ENCODE data around the gene TRAPPC2B. TPM values are rescaled to one million over a fixed set of nuclear protein-coding genes. Genes with fewer than 3 reads are reported as not detected.

Gene TRAPPC2B
- total RNA-seq, 1 donor from 2014 or later = 13.9 TPM

DNA sequence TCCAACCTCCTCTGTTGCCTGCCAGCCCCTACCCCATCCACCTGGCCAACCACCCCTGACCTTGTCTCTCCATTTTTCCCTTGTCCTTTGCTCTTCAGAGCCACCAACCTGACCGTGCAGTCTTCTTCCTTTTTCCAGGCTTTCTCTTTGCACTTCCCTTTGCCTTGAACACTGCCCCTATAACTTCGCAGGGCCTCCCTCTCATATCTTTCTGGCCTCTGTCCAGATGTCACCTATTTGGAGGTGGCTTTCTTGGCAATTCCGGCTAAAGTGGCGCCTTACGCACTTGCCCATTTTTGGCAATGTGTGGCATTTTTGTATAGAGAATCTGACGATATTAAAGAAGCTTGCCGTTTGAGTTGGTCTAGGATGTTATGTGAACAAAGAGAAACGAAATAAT lies 42.2 kb upstream of the TRAPPC2B start:
- DNase-seq (ENCODE audit: low spot score, unreplicated experiment) = no peak
- peaks cover 17% of the 10 kb centered on the region for H3K27me3 Mint-ChIP-seq
- peak overlapping the region; percentile 99 for H3K27ac Mint-ChIP-seq
- H3K4me3 Mint-ChIP-seq (ENCODE audit: low read depth) = peak overlapping the region; percentile 93
- H3K36me3 Mint-ChIP-seq (ENCODE audit: insufficient read depth) = peaks cover 2% of the 10 kb centered on the region
- TF ChIP-seq, protein P1, sequence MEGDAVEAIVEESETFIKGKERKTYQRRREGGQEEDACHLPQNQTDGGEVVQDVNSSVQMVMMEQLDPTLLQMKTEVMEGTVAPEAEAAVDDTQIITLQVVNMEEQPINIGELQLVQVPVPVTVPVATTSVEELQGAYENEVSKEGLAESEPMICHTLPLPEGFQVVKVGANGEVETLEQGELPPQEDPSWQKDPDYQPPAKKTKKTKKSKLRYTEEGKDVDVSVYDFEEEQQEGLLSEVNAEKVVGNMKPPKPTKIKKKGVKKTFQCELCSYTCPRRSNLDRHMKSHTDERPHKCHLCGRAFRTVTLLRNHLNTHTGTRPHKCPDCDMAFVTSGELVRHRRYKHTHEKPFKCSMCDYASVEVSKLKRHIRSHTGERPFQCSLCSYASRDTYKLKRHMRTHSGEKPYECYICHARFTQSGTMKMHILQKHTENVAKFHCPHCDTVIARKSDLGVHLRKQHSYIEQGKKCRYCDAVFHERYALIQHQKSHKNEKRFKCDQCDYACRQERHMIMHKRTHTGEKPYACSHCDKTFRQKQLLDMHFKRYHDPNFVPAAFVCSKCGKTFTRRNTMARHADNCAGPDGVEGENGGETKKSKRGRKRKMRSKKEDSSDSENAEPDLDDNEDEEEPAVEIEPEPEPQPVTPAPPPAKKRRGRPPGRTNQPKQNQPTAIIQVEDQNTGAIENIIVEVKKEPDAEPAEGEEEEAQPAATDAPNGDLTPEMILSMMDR (IDR thresholded peaks at IDR 0.05; ENCODE audit: unreplicated experiment) = no peak
- peaks cover 20% of the 10 kb centered on the region for H3K4me1 Mint-ChIP-seq (ENCODE audit: low read depth)
- no peaks in the 10 kb centered on the region for H3K9me3 Mint-ChIP-seq (ENCODE audit: low read depth)

DNA sequence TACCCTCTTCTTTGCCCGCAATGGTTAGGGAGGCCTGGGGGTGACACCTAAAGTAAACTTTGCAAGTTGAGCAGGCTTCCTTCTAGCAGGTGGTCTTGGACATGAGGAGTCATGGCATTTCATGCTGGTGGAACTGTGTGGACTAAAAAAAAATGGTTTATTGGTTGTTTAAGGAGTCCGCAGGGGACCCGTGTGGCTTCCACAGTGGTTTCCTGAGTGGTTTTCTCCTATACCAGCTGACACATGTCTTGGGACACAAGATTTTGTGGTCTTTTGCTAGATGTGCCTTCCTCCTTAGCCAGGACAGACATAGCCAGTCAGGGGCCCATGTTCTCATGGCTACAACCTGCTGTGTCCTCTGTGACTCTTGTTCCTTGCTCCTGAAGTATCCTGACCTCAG lies 41.6 kb upstream of the TRAPPC2B start:
- no peaks in the 10 kb centered on the region for H3K9me3 Mint-ChIP-seq (ENCODE audit: low read depth)
- H3K27ac Mint-ChIP-seq = peak overlapping the region; percentile 45
- H3K4me1 Mint-ChIP-seq (ENCODE audit: low read depth) = peaks cover 20% of the 10 kb centered on the region
- peaks cover 2% of the 10 kb centered on the region for H3K36me3 Mint-ChIP-seq (ENCODE audit: insufficient read depth)
- TF ChIP-seq, protein P1 (IDR thresholded peaks at IDR 0.05; ENCODE audit: unreplicated experiment) = no peak
- peak overlapping the region; percentile 93 for H3K4me3 Mint-ChIP-seq (ENCODE audit: low read depth)
- no peak for DNase-seq (ENCODE audit: low spot score, unreplicated experiment)
- H3K27me3 Mint-ChIP-seq = peaks cover 11% of the 10 kb centered on the region

DNA sequence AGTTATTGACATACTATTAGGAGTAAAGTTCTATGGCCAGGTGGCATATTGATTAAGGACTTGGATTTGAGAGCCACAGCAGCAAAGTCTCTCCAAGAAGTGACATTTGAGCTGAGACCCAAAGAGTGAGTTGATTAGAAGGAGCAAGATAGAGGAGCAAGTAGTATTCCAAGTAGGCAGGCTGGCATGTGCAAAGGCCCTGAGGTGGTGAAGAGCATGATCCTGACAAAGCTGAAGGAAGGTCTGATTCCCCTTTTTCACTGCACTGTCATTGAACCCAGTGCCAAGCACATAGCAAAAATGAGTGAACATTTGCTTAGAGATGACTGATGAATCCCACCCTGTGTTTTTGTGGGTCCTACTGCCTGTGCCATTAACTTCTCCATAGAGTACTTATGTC lies 38.4 kb upstream of the TRAPPC2B start:
- H3K27ac Mint-ChIP-seq = no peak overlapping the region
- no peaks in the 10 kb centered on the region for H3K27me3 Mint-ChIP-seq
- DNase-seq (ENCODE audit: low spot score, unreplicated experiment) = no peak
- peaks cover 17% of the 10 kb centered on the region for H3K4me1 Mint-ChIP-seq (ENCODE audit: low read depth)
- H3K9me3 Mint-ChIP-seq (ENCODE audit: low read depth) = no peaks in the 10 kb centered on the region
- H3K4me3 Mint-ChIP-seq (ENCODE audit: low read depth) = no peak overlapping the region
- TF ChIP-seq, protein P1 (IDR thresholded peaks at IDR 0.05; ENCODE audit: unreplicated experiment) = no peak
- H3K36me3 Mint-ChIP-seq (ENCODE audit: insufficient read depth) = peaks cover 28% of the 10 kb centered on the region

DNA sequence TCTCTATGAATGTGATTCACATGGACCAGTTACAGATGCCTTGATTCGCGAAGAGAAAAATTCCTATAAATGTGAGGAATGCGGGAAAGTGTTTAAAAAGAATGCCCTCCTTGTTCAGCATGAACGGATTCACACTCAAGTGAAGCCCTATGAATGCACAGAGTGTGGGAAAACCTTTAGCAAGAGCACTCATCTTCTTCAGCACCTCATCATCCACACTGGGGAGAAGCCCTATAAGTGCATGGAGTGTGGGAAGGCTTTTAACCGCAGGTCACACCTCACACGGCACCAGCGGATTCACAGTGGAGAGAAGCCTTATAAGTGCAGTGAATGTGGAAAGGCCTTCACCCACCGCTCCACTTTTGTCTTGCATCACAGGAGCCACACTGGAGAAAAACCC lies 35.4 kb upstream of the TRAPPC2B start:
- no peak for DNase-seq (ENCODE audit: low spot score, unreplicated experiment)
- TF ChIP-seq, protein P1 (IDR thresholded peaks at IDR 0.05; ENCODE audit: unreplicated experiment) = no peak
- H3K27ac Mint-ChIP-seq = no peak overlapping the region
- H3K9me3 Mint-ChIP-seq (ENCODE audit: low read depth) = no peaks in the 10 kb centered on the region
- H3K4me3 Mint-ChIP-seq (ENCODE audit: low read depth) = no peak overlapping the region
- peaks cover 33% of the 10 kb centered on the region for H3K36me3 Mint-ChIP-seq (ENCODE audit: insufficient read depth)
- no peaks in the 10 kb centered on the region for H3K27me3 Mint-ChIP-seq
- no peaks in the 10 kb centered on the region for H3K4me1 Mint-ChIP-seq (ENCODE audit: low read depth)

DNA sequence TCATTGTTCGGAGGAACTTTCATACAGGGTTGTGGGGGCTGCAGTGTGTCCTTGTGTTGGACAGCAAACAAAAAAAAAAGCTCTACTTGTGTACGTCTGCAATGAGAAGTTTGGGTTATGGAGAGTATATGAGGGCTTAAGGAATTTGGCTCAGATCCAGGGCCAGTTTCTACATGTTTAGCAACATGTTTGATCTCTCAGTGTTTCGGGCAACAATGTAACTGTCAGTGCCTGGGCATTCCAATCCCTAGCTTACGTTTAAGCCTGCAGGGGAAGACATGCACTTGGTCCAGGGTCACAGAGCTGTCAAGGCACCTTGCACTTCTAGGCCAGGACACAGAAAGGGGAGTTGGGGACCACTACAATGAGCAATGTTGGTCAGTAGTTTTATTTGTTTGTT lies 29.2 kb upstream of the TRAPPC2B start:
- Mint-ChIP-seq H3K27ac (no peak overlapping the region), H3K36me3 (ENCODE audit: insufficient read depth) (peaks cover 9% of the 10 kb centered on the region)

More for the DNA sequence above, 29.2 kb upstream of the TRAPPC2B start:
- peaks cover 2% of the 10 kb centered on the region for H3K4me1 Mint-ChIP-seq (ENCODE audit: low read depth)
- no peak for DNase-seq (ENCODE audit: low spot score, unreplicated experiment)
- H3K9me3 Mint-ChIP-seq (ENCODE audit: low read depth) = no peaks in the 10 kb centered on the region
- H3K27me3 Mint-ChIP-seq = no peaks in the 10 kb centered on the region
- TF ChIP-seq, protein P1 (IDR thresholded peaks at IDR 0.05; ENCODE audit: unreplicated experiment) = no peak
- H3K4me3 Mint-ChIP-seq (ENCODE audit: low read depth) = no peak overlapping the region

Data from progenitor cell of endocrine pancreas (in vitro differentiated cells).